ENCODE measurements around the gene DOK4. TPM values are rescaled to one million over a fixed set of nuclear protein-coding genes. Genes with fewer than 3 reads are reported as not detected.

Gene DOK4
- total RNA-seq, 1 experiment from 2014 or later, result 14.4 TPM

DNA sequence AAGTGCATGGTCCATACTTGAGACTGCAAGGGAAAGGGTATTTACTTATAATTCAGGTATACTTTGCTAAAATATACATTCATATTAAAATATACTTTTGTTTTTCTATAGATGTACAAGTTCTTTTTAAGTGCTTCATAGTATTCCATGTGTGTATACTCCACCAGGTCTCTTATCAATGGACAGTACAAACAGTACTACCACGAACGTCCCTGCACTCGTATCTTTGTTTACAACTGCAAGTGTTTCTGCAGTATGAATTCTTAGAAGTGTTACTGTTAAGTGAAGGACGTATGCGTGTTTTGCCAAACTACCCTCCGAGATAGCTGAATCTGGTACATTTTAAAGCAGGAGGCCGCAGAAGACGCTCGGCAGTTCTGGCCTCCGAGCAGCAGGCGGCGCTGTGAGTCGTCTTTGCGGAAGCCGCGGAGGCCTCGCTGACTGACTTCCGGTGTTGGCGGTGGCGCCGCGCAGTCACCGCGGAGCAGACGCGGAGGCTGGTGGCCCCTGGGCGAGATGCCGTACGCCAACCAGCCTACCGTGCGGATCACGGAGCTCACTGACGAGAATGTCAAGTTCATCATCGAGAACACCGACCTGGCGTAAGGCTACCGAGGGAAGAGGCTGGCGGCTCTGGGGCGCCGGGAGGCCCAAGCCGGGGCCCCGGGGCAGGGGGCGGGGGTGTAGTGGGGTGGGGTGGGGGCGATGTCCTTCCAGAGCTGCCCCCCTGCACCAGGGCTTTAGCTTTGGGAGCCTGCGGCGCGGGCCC is 23.9 kb downstream of the DOK4 start, which contains the start of gene POLR2C:
Gene POLR2C (plus strand): TSS at position 471 of the 769 bp plus-strand sequence. CDS start 46 bp downstream, at position 517.
- Histone ChIP-seq H3K9me3 (ENCODE audit: control insufficient read depth in 1 of 2, insufficient read depth in 1 of 2, low read depth in 1 of 2, low read length in 2 of 2) (no peaks in the 10 kb centered on the region), H3K9ac (ENCODE audit: low read length) (peak within 1 kb of the TSS; percentile 85), H3K4me3 (replicated peaks in 1 of 2; ENCODE audit: low read depth in 1 of 2, low read length in 2 of 2) (peak within 1 kb of the TSS; percentile 82 to 94), H3K9me2 (ENCODE audit: insufficient read depth) (no peaks in the 10 kb centered on the region), H2AFZ (ENCODE audit: low read depth, low read length, poor library complexity, severe bottlenecking) (no peak within 1 kb of the TSS), H3K4me1 (ENCODE audit: control insufficient read depth in 1 of 2, insufficient read depth in 2 of 2, low read length in 2 of 2) (peaks cover 8 to 10% of the 10 kb centered on the region in 2 experiments; a peak in 3 of 4 replicates), H4K20me1 (ENCODE audit: insufficient read depth) (no peaks in the 10 kb centered on the region; the same call in 1 of the 2 replicates), H3K36me3 (ENCODE audit: control insufficient read depth in 1 of 2, insufficient read depth in 2 of 2, low read length in 2 of 2) (peaks cover 41 to 42% of the 10 kb centered on the region in 2 experiments; a peak in 3 of 4 replicates), H3K4me2 (ENCODE audit: low read length) (peak within 1 kb of the TSS; percentile 78), H3K27ac (ENCODE audit: low read depth, low read length) (peak within 1 kb of the TSS; percentile 61), H3K27me3 (ENCODE audit: insufficient read depth, low read length) (no peaks in the 10 kb centered on the region), H3K79me2 (ENCODE audit: insufficient read depth, low read length) (peaks cover 39% of the 10 kb centered on the region)
- ChIA-PET POLR2A (interaction anchor here (0.6 to 1.4 kb wide), 4 partner anchors 10 to 332 kb away, joined by 3 to 10 read pairs (median 5); partner anchors contain the start of genes CIAPIN1 and COQ9), RAD21 (ENCODE audit: low non-redundant PET in 1 of 2, low total read pairs in 2 of 2, uncharacterized antibody in 2 of 2, unreplicated experiment in 2 of 2) (no interaction called here), CTCF (interaction anchor here (0.8 to 2.6 kb wide), 10 partner anchors 10 to 162 kb away, joined by 3 to 16 read pairs (median 5); partner anchors contain the start of genes CIAPIN1 and COQ9)
- no TSS peak for BruUV-seq (replicated peaks)
- ATAC-seq (peak; percentile 94), DNase-seq (ENCODE audit: low read depth, low spot score) (peak; percentile 72)
- intact Hi-C loops (cut with micrococcal nuclease), result no loop called here
- TF ChIP-seq JUND (IDR thresholded peaks at IDR 0.05) (0 out of 2 replicates have a peak, but pooled peaks have one; percentile 1), TCF7L2 (IDR thresholded peaks at IDR 0.05; ENCODE audit: borderline replicate concordance, extremely low read depth, insufficient read depth, insufficient read length) (peak; percentile 15), EZH2 (IDR thresholded peaks at IDR 0.05) (no peak), YY1 (IDR thresholded peaks at IDR 0.05; ENCODE audit: extremely low read depth, insufficient replicate concordance, low read depth, low read length) (peak; percentile 77), POLR2AphosphoS5 (IDR thresholded peaks at IDR 0.05; ENCODE audit: low read depth, low read length) (peak; percentile 99), SP1 (IDR thresholded peaks at IDR 0.05; ENCODE audit: low read depth) (peak; percentile 42), ELF1 (IDR thresholded peaks at IDR 0.05; ENCODE audit: borderline replicate concordance, low read depth) (peak; percentile 74), SIN3A (IDR thresholded peaks at IDR 0.05; ENCODE audit: low read depth) (peak; percentile 93), CEBPB (IDR thresholded peaks at IDR 0.05; ENCODE audit: low read depth) (no peak), EGR1 (IDR thresholded peaks at IDR 0.05; ENCODE audit: low read depth) (0 out of 2 replicates have a peak, but pooled peaks have one; percentile 25), RAD21 (IDR thresholded peaks at IDR 0.05; ENCODE audit: low read depth) (no peak), FOSL1 (IDR thresholded peaks at IDR 0.05; ENCODE audit: low read depth) (no peak), CBX3 (IDR thresholded peaks at IDR 0.05; ENCODE audit: low read depth) (peak; percentile 94)
- TF ChIP-seq, protein P1, sequence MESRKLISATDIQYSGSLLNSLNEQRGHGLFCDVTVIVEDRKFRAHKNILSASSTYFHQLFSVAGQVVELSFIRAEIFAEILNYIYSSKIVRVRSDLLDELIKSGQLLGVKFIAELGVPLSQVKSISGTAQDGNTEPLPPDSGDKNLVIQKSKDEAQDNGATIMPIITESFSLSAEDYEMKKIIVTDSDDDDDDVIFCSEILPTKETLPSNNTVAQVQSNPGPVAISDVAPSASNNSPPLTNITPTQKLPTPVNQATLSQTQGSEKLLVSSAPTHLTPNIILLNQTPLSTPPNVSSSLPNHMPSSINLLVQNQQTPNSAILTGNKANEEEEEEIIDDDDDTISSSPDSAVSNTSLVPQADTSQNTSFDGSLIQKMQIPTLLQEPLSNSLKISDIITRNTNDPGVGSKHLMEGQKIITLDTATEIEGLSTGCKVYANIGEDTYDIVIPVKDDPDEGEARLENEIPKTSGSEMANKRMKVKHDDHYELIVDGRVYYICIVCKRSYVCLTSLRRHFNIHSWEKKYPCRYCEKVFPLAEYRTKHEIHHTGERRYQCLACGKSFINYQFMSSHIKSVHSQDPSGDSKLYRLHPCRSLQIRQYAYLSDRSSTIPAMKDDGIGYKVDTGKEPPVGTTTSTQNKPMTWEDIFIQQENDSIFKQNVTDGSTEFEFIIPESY (IDR thresholded peaks at IDR 0.05; ENCODE audit: extremely low read depth, insufficient replicate concordance, low read length), result no peak
- TF ChIP-seq, protein P2, sequence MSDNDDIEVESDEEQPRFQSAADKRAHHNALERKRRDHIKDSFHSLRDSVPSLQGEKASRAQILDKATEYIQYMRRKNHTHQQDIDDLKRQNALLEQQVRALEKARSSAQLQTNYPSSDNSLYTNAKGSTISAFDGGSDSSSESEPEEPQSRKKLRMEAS (IDR thresholded peaks at IDR 0.05), result peak; percentile 68
- TF ChIP-seq, protein P3, sequence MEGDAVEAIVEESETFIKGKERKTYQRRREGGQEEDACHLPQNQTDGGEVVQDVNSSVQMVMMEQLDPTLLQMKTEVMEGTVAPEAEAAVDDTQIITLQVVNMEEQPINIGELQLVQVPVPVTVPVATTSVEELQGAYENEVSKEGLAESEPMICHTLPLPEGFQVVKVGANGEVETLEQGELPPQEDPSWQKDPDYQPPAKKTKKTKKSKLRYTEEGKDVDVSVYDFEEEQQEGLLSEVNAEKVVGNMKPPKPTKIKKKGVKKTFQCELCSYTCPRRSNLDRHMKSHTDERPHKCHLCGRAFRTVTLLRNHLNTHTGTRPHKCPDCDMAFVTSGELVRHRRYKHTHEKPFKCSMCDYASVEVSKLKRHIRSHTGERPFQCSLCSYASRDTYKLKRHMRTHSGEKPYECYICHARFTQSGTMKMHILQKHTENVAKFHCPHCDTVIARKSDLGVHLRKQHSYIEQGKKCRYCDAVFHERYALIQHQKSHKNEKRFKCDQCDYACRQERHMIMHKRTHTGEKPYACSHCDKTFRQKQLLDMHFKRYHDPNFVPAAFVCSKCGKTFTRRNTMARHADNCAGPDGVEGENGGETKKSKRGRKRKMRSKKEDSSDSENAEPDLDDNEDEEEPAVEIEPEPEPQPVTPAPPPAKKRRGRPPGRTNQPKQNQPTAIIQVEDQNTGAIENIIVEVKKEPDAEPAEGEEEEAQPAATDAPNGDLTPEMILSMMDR (IDR thresholded peaks at IDR 0.05 in 2 of 3, conservative IDR thresholded peaks at IDR 0.05 in 1 of 3; ENCODE audit: borderline replicate concordance in 1 of 3, insufficient read depth in 1 of 3, low read depth in 2 of 3, low read length in 2 of 3), result peak; percentile 62 to 83 (median 80); a peak in 5 of 6 replicates
- TF ChIP-seq, protein P4, sequence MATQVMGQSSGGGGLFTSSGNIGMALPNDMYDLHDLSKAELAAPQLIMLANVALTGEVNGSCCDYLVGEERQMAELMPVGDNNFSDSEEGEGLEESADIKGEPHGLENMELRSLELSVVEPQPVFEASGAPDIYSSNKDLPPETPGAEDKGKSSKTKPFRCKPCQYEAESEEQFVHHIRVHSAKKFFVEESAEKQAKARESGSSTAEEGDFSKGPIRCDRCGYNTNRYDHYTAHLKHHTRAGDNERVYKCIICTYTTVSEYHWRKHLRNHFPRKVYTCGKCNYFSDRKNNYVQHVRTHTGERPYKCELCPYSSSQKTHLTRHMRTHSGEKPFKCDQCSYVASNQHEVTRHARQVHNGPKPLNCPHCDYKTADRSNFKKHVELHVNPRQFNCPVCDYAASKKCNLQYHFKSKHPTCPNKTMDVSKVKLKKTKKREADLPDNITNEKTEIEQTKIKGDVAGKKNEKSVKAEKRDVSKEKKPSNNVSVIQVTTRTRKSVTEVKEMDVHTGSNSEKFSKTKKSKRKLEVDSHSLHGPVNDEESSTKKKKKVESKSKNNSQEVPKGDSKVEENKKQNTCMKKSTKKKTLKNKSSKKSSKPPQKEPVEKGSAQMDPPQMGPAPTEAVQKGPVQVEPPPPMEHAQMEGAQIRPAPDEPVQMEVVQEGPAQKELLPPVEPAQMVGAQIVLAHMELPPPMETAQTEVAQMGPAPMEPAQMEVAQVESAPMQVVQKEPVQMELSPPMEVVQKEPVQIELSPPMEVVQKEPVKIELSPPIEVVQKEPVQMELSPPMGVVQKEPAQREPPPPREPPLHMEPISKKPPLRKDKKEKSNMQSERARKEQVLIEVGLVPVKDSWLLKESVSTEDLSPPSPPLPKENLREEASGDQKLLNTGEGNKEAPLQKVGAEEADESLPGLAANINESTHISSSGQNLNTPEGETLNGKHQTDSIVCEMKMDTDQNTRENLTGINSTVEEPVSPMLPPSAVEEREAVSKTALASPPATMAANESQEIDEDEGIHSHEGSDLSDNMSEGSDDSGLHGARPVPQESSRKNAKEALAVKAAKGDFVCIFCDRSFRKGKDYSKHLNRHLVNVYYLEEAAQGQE (IDR thresholded peaks at IDR 0.05; ENCODE audit: low read depth), result no peak
- TF ChIP-seq, protein P5, sequence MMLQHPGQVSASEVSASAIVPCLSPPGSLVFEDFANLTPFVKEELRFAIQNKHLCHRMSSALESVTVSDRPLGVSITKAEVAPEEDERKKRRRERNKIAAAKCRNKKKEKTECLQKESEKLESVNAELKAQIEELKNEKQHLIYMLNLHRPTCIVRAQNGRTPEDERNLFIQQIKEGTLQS (IDR thresholded peaks at IDR 0.05), result no peak
